ENCODE results near the gene GGT6.

GRCh38 chr17:4542726-4543191, 17.6 kb downstream of the GGT6 start:
- TF ChIP-seq CTCF (IDR thresholded peaks at IDR 0.05) (no peak), POLR2AphosphoS5 (IDR thresholded peaks at IDR 0.05) (no peak), POLR2A (IDR thresholded peaks at IDR 0.05) (no peak), EP300 (IDR thresholded peaks at IDR 0.05; ENCODE audit: low read depth) (no peak)
